Peyer's patch (tissue), 4 donors: ENCODE results near the gene RAET1G.

Source experiments
- CTCF ChIP-seq, 6 experiments: fragments of 450-650 bp in 4 of 6; fragments of 200-600 bp in 2 of 6; sonication (generic) in 1 of 6; IDR thresholded peaks; one replicate each; pipeline ENCODE4 v1.5.1; 2017 to 2019; ENCODE audit warnings: antibody characterized with exemption in 6 of 6, mild to moderate bottlenecking in 3 of 6, moderate library complexity in 1 of 6
- POLR2A ChIP-seq, 2 donors: fragments of 450-650 bp; IDR thresholded peaks; one replicate each; pipeline ENCODE4 v1.5.1; 2017; ENCODE audit warnings: antibody characterized with exemption in 2 of 2, mild to moderate bottlenecking in 2 of 2, moderate library complexity in 2 of 2

GRCh38 chr6:149967591-149967990, 44.7 kb upstream of the RAET1G start:
- TF ChIP-seq CTCF (IDR thresholded peaks at IDR 0.05) (no peak), POLR2A (IDR thresholded peaks at IDR 0.05) (no peak)
